ENCODE data around the gene DNTTIP2. TPM values are rescaled to one million over a fixed set of nuclear protein-coding genes. Genes with fewer than 3 reads are reported as not detected.
A peak's percentile ranks its signal among the peaks of the same experiment; 100 is the strongest.

The DNTTIP2 gene
- total RNA-seq, 1 donor, result 40.2 TPM

- DNase-seq (ENCODE audit: low read depth), result no peak
- H3K4me3 ChIP-seq (ENCODE audit: low read depth, low read length), result no peak overlapping the region
- no peak for TF ChIP-seq CTCF (IDR thresholded peaks at IDR 0.05; ENCODE audit: insufficient read depth, low read length)
Measured at GRCh38 chr1:93821423-93822144, 57.4 kb downstream of the DNTTIP2 start.

GRCh38 chr1:93820554-93821422, 58.2 kb downstream of the DNTTIP2 start:
- DNase-seq (ENCODE audit: low read depth), result no peak
- H3K4me3 ChIP-seq (ENCODE audit: low read depth, low read length), result no peak overlapping the region
- TF ChIP-seq CTCF (IDR thresholded peaks at IDR 0.05; ENCODE audit: insufficient read depth, low read length), result no peak

GRCh38 chr1:93818570-93818959, 60.4 kb downstream of the DNTTIP2 start:
- H3K4me3 ChIP-seq (ENCODE audit: low read depth, low read length), result no peak overlapping the region
- no peak for TF ChIP-seq CTCF (IDR thresholded peaks at IDR 0.05; ENCODE audit: insufficient read depth, low read length)
- no peak for DNase-seq (ENCODE audit: low read depth)

GRCh38 chr1:93817819-93818569, 61.0 kb downstream of the DNTTIP2 start:
- H3K4me3 ChIP-seq (ENCODE audit: low read depth, low read length), result no peak overlapping the region
- no peak for TF ChIP-seq CTCF (IDR thresholded peaks at IDR 0.05; ENCODE audit: insufficient read depth, low read length)
- DNase-seq (ENCODE audit: low read depth), result no peak

- peak; percentile 70 for DNase-seq (ENCODE audit: low read depth)
- TF ChIP-seq CTCF (IDR thresholded peaks at IDR 0.05; ENCODE audit: insufficient read depth, low read length), result no peak
- no peak overlapping the region for H3K4me3 ChIP-seq (ENCODE audit: low read depth, low read length)
Measured at GRCh38 chr1:93816970-93817678, 61.9 kb downstream of the DNTTIP2 start.

Small RNA genes lying within 50 kb of the gene (small RNA-seq; reads per million reads assigned to genes)
- gene AL117351.2, result not detected
- not detected for gene MIR760

Other genes starting within 250 kb of the DNTTIP2 start
- 20.6 and 34.4 TPM in 2 replicates for gene BCAR3, start 197.4 kb downstream of the DNTTIP2 start, total RNA-seq (ENCODE audit: low replicate concordance)
- gene GCLM, start 30.2 kb upstream of the DNTTIP2 start, total RNA-seq (ENCODE audit: low replicate concordance), result 13.2 and 35.2 TPM in 2 replicates
- gene ABCA4, start 241.9 kb upstream of the DNTTIP2 start, total RNA-seq (ENCODE audit: low replicate concordance), result 0.09 TPM in 1 of 2 replicates, not detected in the other